ENCODE results near the gene SLC25A21. TPM values are rescaled to one million over a fixed set of nuclear protein-coding genes. Genes with fewer than 3 reads are reported as not detected.

Gene SLC25A21
- total RNA-seq, 1 experiment from 2014 or later, result 7.1 TPM

GRCh38 chr14:37139710-37140109 lies 32.7 kb downstream of the SLC25A21 start:
- Histone ChIP-seq H2AFZ (ENCODE audit: low read length) (no peak overlapping the region), H3K14ac (ENCODE audit: insufficient read depth, low read length) (no peak overlapping the region), H4K20me1 (ENCODE audit: control insufficient read depth, insufficient read depth, insufficient read length) (no peaks in the 10 kb centered on the region), H3K23me2 (ENCODE audit: insufficient read length, low read depth, low read length, poor library complexity, severe bottlenecking) (no peaks in the 10 kb centered on the region), H2BK120ac (ENCODE audit: low read depth, low read length, poor library complexity, severe bottlenecking) (no peak overlapping the region), H2BK15ac (ENCODE audit: low read depth, low read length) (no peak overlapping the region), H2AK5ac (ENCODE audit: insufficient read length, low read length) (no peak overlapping the region), H3K27ac (ENCODE audit: insufficient read length, low read depth, low read length) (no peak overlapping the region), H2BK12ac (ENCODE audit: insufficient read length, low read depth, low read length) (no peak overlapping the region), H3K56ac (ENCODE audit: insufficient read length, low read depth, low read length) (no peak overlapping the region), H3K4ac (ENCODE audit: low read depth, low read length) (no peak overlapping the region), H4K91ac (ENCODE audit: insufficient read length, low read depth, low read length) (no peak overlapping the region), H3K18ac (ENCODE audit: insufficient read length, low read depth, low read length) (no peak overlapping the region), H3K4me1 (ENCODE audit: insufficient read depth, low read length) (no peaks in the 10 kb centered on the region), H4K8ac (replicated peaks; ENCODE audit: insufficient read length, low read depth, low read length) (no peak overlapping the region), H3K27me3 (ENCODE audit: insufficient read depth, low read length) (no peaks in the 10 kb centered on the region), H3K23ac (ENCODE audit: insufficient read length, low read depth, low read length) (no peak overlapping the region), H3K79me2 (ENCODE audit: insufficient read depth, low read length) (no peaks in the 10 kb centered on the region), H3K9ac (ENCODE audit: extremely low read depth, insufficient read length, low read length) (no peak overlapping the region), H3K4me2 (ENCODE audit: insufficient read depth, insufficient read length, low read length) (no peak overlapping the region), H4K5ac (ENCODE audit: insufficient read length, low read depth, low read length) (no peak overlapping the region), H3K9me3 (ENCODE audit: control insufficient read depth, low read depth, low read length) (no peaks in the 10 kb centered on the region), H2BK5ac (ENCODE audit: insufficient read length, low read length) (no peak overlapping the region), H3T11ph (ENCODE audit: low read length) (no peak overlapping the region), H2BK20ac (ENCODE audit: low read depth, low read length, poor library complexity, severe bottlenecking) (no peak overlapping the region), H3K79me1 (ENCODE audit: insufficient read depth, low read depth, low read length, poor library complexity, severe bottlenecking) (no peaks in the 10 kb centered on the region)
- Mint-ChIP-seq H3K4me3 (no peak overlapping the region), H3K36me3 (ENCODE audit: insufficient read depth in 1 of 3, low read depth in 3 of 3) (no peaks in the 10 kb centered on the region), H3K27me3 (ENCODE audit: low read depth) (no peaks in the 10 kb centered on the region; the same call in 1 of the 2 replicates), H3K9me3 (no peaks in the 10 kb centered on the region), H3K4me1 (peaks cover 4 to 6% of the 10 kb centered on the region in 2 experiments), H3K27ac (no peak overlapping the region)
- WGBS (ENCODE audit: extremely low coverage, insufficient read length, low lambda C conversion rate), result no CpG with 5 or more reads among the region's 3 CpGs
- DNase-seq, result no peak
- no peak for TF ChIP-seq CTCF (conservative IDR thresholded peaks at IDR 0.05)

Measured in H9 (cell line).